T-helper 2 cell (primary cell): ENCODE measurements around the gene PTPN6.

Experiments
- DNase-seq, 5 experiments: peaks; one replicate each; pipeline versions ENCODE4 v3.0.0 to v3.0.0-alpha.2; 2012 to 2022

Gene PTPN6

DNA sequence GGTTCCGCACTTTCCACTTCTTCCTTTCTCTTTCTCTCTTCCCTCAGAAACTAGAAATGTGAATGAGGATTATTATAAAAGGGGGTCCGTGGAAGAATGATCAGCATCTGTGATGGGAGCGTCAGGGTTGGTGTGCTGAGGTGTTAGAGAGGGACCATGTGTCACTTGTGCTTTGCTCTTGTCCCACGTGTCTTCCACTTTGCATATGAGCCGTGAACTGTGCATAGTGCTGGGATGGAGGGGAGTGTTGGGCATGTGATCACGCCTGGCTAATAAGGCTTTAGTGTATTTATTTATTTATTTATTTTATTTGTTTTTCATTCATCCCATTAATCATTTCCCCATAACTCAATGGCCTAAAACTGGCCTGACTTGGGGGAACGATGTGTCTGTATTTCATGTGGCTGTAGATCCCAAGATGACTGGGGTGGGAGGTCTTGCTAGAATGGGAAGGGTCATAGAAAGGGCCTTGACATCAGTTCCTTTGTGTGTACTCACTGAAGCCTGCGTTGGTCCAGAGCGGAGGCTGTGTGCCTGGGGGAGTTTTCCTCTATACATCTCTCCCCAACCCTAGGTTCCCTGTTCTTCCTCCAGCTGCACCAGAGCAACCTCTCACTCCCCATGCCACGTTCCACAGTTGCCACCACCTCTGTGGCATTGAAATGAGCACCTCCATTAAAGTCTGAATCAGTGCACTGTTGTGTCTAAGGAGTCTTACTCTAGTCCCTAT, 28.0 kb upstream of the PTPN6 start:
- DNase-seq: no peak

DNA sequence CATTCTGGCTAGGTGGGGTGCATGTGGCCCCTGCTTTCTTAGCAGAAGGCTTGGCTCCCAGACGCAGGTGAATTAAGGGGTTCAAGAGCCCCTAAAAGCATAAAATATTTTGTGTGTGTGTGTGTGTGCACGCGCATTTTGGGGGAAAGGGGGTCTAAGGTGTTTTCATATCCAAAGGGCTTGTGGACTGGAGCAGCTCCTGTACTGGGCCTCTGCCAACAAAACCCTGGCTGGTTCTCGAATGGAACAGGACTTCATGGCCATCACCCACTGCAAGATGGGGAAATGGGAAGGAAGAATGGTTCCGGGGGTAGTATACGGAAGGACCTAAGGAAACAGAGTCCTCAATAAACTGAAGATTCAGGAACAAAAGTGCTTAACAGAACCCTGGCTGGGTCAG, 27.3 kb upstream of the PTPN6 start:
- no peak for DNase-seq

GRCh38 chr12:6925239-6925539, 26.0 kb upstream of the PTPN6 start:
- no peak for DNase-seq

DNA sequence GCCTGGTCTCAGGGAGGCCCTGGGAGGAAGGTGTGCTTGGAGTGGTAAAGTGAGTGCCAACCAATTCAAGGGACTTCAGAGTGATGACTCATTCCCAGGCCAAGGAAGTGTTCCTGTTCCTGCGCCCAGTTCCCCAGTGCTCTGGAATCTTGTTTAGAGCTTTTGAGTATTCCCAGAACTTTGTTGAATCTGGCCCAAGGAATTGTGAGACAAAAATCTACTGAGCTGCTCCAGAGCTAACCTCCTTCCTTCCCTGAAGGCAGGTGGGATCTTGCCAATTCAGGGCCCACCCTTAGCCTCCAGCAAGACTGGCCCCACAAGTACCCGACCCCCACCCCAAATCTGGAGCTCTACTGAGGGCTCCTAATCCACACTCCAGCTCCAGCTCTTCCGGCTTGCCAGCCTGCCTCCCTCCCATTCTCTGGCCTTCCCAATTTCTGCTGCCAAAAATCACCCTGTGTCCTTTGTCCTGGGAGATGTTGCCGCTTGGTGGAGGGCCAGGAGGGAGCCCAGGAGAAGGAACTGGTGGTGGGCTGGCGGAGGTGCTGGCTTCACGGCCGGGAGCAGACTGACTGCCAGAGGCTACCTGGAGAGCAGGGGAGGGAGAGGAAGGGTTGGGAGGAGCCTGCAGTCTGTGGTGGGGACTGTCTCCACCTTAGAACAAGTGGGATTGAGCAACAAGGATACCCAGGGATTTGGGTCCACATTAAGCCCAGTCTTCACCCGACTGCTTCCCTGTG, 25.4 kb upstream of the PTPN6 start:
- DNase-seq: no peak

GRCh38 chr12:6927379-6928021, 23.7 kb upstream of the PTPN6 start, which contains the start of gene ATN1:
ATN1 (plus strand) TSS chr12:6927959; CDS start chr12:6934002, 6,043 bp downstream.
- peak in 2 of 5 experiments; percentile 42 to 62 for DNase-seq

DNA sequence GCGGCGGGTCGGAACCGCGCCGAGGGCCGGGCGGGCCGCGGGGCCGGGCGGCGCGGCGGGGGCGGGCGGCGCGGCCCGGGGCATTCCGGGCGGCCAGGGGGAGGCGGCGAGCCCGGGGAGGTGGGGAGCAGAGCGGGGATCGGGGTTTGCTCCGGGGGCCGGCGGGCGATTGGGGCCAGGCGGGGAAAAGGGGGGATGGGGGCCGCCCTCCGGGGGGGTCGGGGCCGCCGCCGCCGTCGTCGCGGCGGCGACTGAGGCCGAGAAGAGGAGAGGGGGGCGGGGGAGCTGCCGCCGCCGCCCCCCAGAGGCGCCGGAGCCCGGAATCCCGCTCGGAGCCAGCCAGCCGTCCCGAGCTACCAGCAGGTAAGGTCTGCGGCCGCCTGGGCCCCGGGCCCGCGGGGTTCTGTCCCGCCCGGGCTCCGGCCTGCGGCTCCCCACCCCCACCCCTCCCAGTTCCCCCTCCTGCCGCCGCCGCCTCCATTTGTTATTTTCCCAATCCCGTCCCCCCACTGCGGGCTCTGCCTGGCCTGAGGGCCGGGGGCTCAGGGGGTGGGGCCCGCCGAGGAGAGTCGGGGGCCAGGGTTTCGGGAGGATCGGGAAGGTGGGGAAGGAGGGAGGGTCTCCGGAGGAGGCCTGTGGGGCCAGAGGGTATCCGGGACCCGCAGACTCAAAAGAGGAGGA, 23.0 kb upstream of the PTPN6 start:
- DNase-seq: peak in 1 of 5 experiments; percentile 24

DNA sequence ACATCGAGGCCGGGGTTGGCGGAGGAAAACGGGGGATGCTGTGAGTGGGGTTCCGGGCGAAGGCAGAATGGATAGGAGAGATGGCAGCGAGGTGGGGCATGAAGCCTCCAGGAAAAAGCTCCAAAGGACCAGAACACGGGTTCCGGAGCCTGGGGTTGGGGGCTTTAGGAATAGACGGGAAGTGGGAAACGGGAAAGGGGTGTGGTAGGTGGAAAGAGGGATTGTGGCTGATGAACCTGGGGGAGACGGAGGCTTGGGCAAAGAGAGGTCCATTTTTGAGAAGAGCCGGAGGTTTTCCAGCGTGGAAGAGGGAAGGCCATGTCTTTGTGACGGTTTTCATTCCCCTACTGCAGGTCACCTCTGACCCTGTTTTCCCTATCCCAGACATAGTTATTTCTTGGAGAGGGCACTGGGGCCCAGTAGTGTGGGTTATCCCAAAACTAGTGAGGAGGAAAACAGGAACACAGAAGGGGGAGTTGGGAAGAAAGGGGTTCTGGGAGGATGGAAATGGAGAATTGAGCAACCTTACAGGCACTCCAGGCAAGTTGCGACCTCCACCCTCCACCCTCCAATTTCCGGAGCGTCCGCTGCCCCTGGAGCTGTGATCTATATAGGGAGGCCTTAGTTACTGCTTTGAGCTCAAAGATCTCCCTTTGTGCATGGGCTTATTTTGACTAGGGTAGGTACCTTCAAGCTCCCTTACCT, 22.3 kb upstream of the PTPN6 start:
- DNase-seq: peak in 1 of 5 experiments; percentile 14

DNA sequence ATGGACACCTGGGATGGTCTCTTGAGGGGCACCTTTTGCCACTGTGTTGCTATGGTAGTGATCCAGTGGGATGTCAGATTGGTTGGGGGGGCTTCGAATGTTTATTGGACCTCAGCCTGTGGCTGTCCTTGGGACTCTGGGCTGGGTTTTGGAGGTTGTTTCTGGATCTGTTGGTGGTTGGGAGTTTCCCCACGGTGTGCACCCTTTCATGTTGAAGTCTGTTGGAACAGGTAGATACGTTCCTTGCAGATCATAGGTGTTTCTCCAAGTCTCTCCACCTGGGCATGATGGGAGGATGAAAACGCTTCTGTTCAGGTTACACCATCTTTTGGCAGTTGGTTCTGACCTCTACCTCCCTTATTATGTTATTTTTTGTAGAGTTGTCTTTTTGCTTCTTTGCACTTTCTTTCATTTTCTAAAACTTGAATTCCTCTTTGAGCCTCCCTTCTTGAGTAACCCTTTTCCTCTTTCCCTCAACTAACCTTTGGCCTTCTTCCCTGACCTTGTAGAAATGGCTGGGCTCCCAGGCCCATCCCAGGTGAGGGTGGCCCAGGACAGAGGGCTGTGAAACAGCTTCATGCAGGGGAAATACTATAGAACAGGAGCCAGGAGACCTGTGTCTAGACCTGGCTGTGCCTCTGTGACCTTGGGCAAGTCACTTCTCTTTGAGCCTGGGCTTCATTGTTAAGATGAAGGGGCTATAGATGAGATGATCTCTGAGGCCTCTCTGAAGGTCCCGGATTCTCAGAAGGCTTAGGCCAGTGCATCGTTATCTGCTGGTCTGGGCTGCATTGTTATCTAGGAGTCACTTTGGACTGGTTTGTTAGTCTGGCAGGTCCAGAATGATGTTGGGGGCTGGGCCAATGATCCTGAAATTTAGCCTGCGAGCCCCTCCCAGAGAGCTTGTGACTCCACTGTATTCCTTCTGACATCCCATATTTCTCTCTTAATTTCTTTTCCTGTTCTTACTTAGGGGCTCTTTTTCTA, 21.4 kb upstream of the PTPN6 start:
- DNase-seq: no peak

DNA sequence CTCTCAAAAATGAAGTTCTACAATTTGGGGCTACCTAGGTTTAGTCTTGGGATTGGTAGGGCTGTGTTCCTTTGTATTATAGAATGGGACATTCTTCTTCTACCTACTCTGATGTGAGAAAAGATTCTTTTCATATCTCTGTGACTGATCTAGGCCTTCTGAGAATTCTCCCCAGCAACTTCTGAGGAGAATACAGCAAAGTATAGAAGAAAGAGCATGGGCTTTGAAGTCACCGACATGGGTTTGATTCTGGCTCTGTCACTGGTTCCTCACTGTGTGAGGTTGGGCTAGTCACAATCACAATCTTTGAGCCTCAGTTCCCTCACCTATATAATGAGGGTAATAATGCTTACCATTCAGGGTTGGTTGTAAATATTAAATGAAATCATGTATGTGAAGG, 18.4 kb upstream of the PTPN6 start:
- DNase-seq: peak in 1 of 5 experiments; percentile 57

- no peak for DNase-seq
Measured at GRCh38 chr12:6934110-6934509, 17.0 kb upstream of the PTPN6 start.

DNA sequence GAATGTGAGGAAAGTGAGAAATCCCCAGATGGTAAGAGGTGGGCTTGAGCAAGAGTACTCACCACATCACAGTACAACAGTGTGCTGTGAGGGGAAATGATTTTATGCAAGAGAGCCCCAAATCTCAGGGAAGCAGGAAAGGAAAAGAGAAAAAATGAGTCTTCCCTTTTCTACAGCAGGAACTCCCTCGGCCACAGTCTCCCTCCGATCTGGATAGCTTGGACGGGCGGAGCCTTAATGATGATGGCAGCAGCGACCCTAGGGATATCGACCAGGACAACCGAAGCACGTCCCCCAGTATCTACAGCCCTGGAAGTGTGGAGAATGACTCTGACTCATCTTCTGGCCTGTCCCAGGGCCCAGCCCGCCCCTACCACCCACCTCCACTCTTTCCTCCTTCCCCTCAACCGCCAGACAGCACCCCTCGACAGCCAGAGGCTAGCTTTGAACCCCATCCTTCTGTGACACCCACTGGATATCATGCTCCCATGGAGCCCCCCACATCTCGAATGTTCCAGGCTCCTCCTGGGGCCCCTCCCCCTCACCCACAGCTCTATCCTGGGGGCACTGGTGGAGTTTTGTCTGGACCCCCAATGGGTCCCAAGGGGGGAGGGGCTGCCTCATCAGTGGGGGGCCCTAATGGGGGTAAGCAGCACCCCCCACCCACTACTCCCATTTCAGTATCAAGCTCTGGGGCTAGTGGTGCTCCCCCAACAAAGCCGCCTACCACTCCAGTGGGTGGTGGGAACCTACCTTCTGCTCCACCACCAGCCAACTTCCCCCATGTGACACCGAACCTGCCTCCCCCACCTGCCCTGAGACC, 15.6 kb upstream of the PTPN6 start:
- no peak for DNase-seq

DNA sequence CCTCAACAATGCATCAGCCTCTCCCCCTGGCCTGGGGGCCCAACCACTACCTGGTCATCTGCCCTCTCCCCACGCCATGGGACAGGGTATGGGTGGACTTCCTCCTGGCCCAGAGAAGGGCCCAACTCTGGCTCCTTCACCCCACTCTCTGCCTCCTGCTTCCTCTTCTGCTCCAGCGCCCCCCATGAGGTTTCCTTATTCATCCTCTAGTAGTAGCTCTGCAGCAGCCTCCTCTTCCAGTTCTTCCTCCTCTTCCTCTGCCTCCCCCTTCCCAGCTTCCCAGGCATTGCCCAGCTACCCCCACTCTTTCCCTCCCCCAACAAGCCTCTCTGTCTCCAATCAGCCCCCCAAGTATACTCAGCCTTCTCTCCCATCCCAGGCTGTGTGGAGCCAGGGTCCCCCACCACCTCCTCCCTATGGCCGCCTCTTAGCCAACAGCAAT, 14.9 kb upstream of the PTPN6 start:
- DNase-seq: no peak

DNA sequence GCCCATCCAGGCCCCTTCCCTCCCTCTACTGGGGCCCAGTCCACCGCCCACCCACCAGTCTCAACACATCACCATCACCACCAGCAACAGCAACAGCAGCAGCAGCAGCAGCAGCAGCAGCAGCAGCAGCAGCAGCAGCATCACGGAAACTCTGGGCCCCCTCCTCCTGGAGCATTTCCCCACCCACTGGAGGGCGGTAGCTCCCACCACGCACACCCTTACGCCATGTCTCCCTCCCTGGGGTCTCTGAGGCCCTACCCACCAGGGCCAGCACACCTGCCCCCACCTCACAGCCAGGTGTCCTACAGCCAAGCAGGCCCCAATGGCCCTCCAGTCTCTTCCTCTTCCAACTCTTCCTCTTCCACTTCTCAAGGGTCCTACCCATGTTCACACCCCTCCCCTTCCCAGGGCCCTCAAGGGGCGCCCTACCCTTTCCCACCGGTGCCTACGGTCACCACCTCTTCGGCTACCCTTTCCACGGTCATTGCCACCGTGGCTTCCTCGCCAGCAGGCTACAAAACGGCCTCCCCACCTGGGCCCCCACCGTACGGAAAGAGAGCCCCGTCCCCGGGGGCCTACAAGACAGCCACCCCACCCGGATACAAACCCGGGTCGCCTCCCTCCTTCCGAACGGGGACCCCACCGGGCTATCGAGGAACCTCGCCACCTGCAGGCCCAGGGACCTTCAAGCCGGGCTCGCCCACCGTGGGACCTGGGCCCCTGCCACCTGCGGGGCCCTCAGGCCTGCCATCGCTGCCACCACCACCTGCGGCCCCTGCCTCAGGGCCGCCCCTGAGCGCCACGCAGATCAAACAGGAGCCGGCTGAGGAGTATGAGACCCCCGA, 14.3 kb upstream of the PTPN6 start:
- DNase-seq: peak in 3 of 5 experiments; percentile 41 to 84 (median 48)

GRCh38 chr12:6937481-6938352, 13.4 kb upstream of the PTPN6 start:
- peak; percentile 84 to 98 (median 92) for DNase-seq

DNA sequence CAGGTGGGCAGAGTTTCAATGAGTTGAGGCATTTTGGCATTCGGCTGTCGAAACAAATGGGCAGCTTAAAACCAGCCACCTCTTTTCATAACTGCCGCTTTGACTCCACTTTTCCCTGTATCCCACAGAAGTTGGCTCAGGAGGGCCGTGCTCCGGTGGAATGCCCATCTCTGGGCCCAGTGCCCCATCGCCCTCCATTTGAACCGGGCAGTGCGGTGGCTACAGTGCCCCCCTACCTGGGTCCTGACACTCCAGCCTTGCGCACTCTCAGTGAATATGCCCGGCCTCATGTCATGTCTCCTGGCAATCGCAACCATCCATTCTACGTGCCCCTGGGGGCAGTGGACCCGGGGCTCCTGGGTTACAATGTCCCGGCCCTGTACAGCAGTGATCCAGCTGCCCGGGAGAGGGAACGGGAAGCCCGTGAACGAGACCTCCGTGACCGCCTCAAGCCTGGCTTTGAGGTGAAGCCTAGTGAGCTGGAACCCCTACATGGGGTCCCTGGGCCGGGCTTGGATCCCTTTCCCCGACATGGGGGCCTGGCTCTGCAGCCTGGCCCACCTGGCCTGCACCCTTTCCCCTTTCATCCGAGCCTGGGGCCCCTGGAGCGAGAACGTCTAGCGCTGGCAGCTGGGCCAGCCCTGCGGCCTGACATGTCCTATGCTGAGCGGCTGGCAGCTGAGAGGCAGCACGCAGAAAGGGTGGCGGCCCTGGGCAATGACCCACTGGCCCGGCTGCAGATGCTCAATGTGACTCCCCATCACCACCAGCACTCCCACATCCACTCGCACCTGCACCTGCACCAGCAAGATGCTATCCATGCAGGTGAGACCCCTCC, 12.6 kb upstream of the PTPN6 start:
- DNase-seq: no peak

DNA sequence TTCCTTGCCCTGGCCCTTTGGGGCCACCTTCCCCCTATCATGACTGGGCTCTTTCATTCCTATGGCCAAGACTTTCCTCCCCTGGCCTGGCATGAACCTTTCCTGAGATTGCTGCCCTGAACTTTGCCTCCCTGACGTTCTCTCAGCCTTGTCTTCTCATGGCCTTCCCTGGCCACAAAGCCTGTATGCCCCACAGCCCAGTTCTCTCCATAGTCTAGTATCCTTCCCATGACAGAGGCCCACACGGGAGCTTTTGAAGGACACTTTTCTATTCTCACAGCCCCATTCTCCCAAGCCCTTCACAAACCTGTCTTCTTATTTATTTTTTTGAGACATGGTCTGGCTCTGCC, 12.0 kb upstream of the PTPN6 start:
- no peak for DNase-seq

DNA sequence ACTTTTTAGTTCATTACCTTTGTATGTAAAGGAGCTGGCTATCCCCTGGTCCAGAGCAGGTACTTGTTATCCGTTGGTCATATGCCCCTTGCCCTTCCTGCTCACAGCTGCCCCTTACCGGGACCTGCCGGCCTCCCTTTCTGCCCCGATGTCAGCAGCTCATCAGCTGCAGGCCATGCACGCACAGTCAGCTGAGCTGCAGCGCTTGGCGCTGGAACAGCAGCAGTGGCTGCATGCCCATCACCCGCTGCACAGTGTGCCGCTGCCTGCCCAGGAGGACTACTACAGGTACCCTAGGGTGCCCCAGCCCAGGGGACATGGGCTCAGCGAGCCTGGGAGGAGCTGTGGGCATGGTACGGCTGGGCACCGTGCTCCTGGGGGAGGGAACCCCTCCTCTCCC, 9.9 kb upstream of the PTPN6 start:
- no peak for DNase-seq
